Common myeloid progenitor, CD34-positive (primary cell): ENCODE measurements around the gene MESP1.

ENCODE experiments used
- CTCF ChIA-PET: fragments of 350-600 bp; sonication (Branson Sonifier 250); formaldehyde crosslinking; loops from one replicate; lab custom pipeline; 2021; ENCODE audit warnings: antibody characterized with exemption; lab: Charles Lee
- POLR2A ChIA-PET: fragments of 350-600 bp; sonication (Branson Sonifier 250); formaldehyde crosslinking; loops from one replicate; lab custom pipeline; 2021; ENCODE audit warnings: antibody characterized with exemption; lab: Charles Lee
- DNase-seq, 3 donors: peaks; one replicate each; pipeline versions ENCODE4 v3.0.0 to v3.0.0-alpha.2; 2013
- H3K27ac ChIP-seq, 2 experiments: 1 replicate in 1 of 2; 2 replicates in 1 of 2; pipeline ENCODE4 v1.7.0; 2013; ENCODE audit warnings: inconsistent platforms in 2 of 2, low read length in 2 of 2, mild to moderate bottlenecking in 2 of 2, low read depth in 1 of 2, moderate library complexity in 1 of 2; ENCODE audit not compliant: severe bottlenecking in 2 of 2, insufficient read depth in 1 of 2, poor library complexity in 1 of 2
- H3K27me3 ChIP-seq, 5 experiments: replicated peaks in 2 of 5; 1 replicate in 3 of 5; 2 replicates in 2 of 5; pipeline versions ENCODE4 v1.6.1 to v1.7.0; 2013; ENCODE audit warnings: low read length in 4 of 5, mild to moderate bottlenecking in 2 of 5, moderate library complexity in 2 of 5, inconsistent platforms in 1 of 5; ENCODE audit not compliant: insufficient read depth in 5 of 5, control insufficient read depth in 4 of 5
- H3K36me3 ChIP-seq, 4 experiments: 1 replicate in 2 of 4; 2 replicates in 2 of 4; pipeline versions ENCODE4 v1.6.1 to v1.7.0; 2013; ENCODE audit warnings: low read length in 3 of 4, control low read depth in 1 of 4, mild to moderate bottlenecking in 1 of 4; ENCODE audit not compliant: control insufficient read depth in 4 of 4, insufficient read depth in 4 of 4
- H3K4me1 ChIP-seq, 4 experiments: 1 replicate in 3 of 4; 2 replicates in 1 of 4; pipeline versions ENCODE4 v1.6.1 to v1.7.1; 2013; ENCODE audit warnings: low read length in 3 of 4, mild to moderate bottlenecking in 3 of 4, control low read depth in 1 of 4, inconsistent platforms in 1 of 4, moderate library complexity in 1 of 4; ENCODE audit not compliant: control insufficient read depth in 4 of 4, insufficient read depth in 4 of 4; ENCODE audit errors: control extremely low read depth in 1 of 4
- H3K4me3 ChIP-seq, 7 experiments: 1 replicate in 4 of 7; 2 replicates in 3 of 7; pipeline versions ENCODE4 v1.5.1 to v1.7.0; 2013; ENCODE audit warnings: mild to moderate bottlenecking in 7 of 7, low read length in 6 of 7, moderate library complexity in 6 of 7, inconsistent platforms in 2 of 7, low read depth in 2 of 7, control low read depth in 1 of 7; ENCODE audit not compliant: insufficient read depth in 4 of 7, control insufficient read depth in 1 of 7; ENCODE audit errors: extremely low read depth in 1 of 7
- H3K9me3 ChIP-seq, 5 experiments: 1 replicate in 4 of 5; 2 replicates in 1 of 5; pipeline versions ENCODE4 v1.6.1 to v1.7.1; 2013; ENCODE audit warnings: low read length in 4 of 5, mild to moderate bottlenecking in 2 of 5, inconsistent platforms in 1 of 5, low read depth in 1 of 5, moderate library complexity in 1 of 5; ENCODE audit not compliant: control insufficient read depth in 4 of 5, insufficient read depth in 2 of 5; ENCODE audit errors: control extremely low read depth in 1 of 5
- WGBS: methylation state at CpG from one replicate; pipeline ENCODE4 v1.1.5; 2013; ENCODE audit not compliant: insufficient coverage; 5-methylcytosine and 5-hydroxymethylcytosine counted together

MESP1 gene

DNA sequence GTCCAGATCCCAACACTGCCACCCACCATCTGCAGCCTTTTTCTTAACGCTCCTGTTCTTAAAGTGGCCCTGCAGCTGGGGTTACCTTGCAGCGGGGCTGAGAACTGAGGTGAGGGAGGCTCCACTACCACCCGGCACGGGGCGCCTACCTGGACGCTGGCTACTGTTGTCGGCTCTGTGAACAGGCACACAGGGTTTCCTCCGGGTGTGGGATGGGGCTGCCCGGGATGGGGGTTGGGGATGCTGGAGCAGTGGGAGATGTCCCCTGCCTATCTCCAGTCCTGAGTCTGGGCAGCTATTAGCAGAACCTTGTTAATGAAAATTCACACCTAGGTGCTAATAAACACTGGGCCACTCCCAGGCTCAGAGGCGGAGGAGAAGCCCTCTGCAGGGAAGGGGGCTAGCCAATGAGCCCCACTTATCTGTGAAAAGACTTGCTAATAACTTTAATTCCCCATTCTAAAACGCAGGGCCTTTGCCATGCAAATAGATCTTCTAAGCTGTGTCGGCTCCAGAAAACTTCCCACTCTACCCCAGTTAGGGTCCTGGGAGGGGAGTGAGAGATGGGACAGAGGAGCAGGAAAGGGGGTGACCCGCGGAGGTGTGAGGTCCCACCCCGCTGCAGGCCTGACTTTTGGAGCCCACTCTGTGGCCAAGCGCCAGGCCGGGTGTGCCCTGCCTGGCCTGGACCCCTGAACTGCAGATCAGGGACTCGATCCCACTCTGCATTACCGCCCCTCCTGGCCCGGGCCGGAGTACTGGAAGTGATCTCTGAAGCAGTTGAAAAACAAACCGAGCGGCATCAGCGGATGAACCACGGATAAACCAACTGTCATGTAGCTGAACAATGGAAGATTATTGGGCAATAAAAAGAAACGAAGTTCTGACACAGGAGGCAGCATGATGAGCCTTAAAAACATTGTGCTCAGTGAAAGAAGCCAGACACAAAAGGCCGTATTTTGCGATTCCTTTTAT, 3.1 kb downstream of the MESP1 start:
- Histone ChIP-seq H3K4me1 (peaks cover 0 to 19% (median 14%) of the 10 kb centered on the region in 4 experiments), H3K4me3 (no peak overlapping the region), H3K36me3 (no peaks in the 10 kb centered on the region), H3K27ac (no peak overlapping the region), H3K9me3 (no peaks in the 10 kb centered on the region), H3K27me3 (peaks cover 0 to 2% (median 0%) of the 10 kb centered on the region in 5 experiments)
- POLR2A ChIA-PET, result interaction anchor here (0.6 kb wide), 1 partner anchor 22 kb away, joined by 3 read pairs; no protein-coding TSS in a partner anchor
- CTCF ChIA-PET, result interaction anchor here (1.1 to 1.6 kb wide), 3 partner anchors 13 to 128 kb away, joined by 3 to 6 read pairs (median 4); no protein-coding TSS in a partner anchor
- DNase-seq, result no peak
- 89% methylated on average over 21 of the region's 28 CpGs for WGBS

DNA sequence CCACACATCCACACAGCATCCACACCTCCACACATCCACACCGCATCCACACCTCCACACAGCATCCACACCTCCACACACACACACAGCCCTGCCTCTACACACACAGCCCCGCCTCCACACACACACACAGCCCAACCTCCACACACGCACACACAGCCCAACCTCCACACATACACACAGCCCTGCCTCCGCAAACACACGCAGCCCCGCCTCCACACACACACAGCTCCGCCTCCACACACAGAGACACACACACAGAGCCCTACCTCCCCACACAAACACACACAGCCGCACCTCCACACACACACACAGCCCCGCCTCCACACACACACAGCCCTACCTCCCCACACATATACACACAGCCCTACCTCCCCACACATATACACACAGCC, 4.7 kb downstream of the MESP1 start:
- Histone ChIP-seq H3K9me3 (no peaks in the 10 kb centered on the region), H3K36me3 (no peaks in the 10 kb centered on the region), H3K27me3 (peaks cover 0 to 2% (median 0%) of the 10 kb centered on the region in 5 experiments), H3K4me3 (no peak overlapping the region), H3K27ac (no peak overlapping the region), H3K4me1 (peaks cover 0 to 18% (median 12%) of the 10 kb centered on the region in 4 experiments)
- no CpG with 5 or more reads among the region's 9 CpGs for WGBS
- ChIA-PET CTCF (interaction anchor here (1.5 kb wide), 1 partner anchor 129 kb away, joined by 6 read pairs; no protein-coding TSS in a partner anchor), POLR2A (no interaction called here)
- no peak for DNase-seq

- WGBS, result no CpG with 5 or more reads among the region's 1 CpG
- H3K27ac ChIP-seq, result no peak overlapping the region
- H3K4me1 ChIP-seq, result peaks cover 0 to 15% (median 8%) of the 10 kb centered on the region in 4 experiments
- no peak for DNase-seq
- H3K4me3 ChIP-seq, result no peak overlapping the region
- no peaks in the 10 kb centered on the region for H3K36me3 ChIP-seq
- CTCF ChIA-PET, result interaction anchor here (0.9 kb wide), 1 partner anchor 19 kb away, joined by 3 read pairs; no protein-coding TSS in a partner anchor
- H3K9me3 ChIP-seq, result no peaks in the 10 kb centered on the region
- peaks cover 0 to 2% (median 0%) of the 10 kb centered on the region in 5 experiments for H3K27me3 ChIP-seq
- POLR2A ChIA-PET, result no interaction called here
Observed at GRCh38 chr15:89745768-89746167, 5.3 kb downstream of the MESP1 start.

- CTCF ChIA-PET, result interaction anchor here (0.9 to 5.8 kb wide), 2 partner anchors 19 to 142 kb away, joined by 3 to 36 read pairs; no protein-coding TSS in a partner anchor
- POLR2A ChIA-PET, result no interaction called here
- Histone ChIP-seq H3K27me3 (peaks cover 0 to 2% (median 0%) of the 10 kb centered on the region in 5 experiments), H3K9me3 (no peaks in the 10 kb centered on the region), H3K27ac (no peak overlapping the region), H3K4me1 (peaks cover 0 to 10% (median 5%) of the 10 kb centered on the region in 4 experiments), H3K36me3 (no peaks in the 10 kb centered on the region), H3K4me3 (no peak overlapping the region)
- no peak for DNase-seq
- 92% methylated on average over 5 of the region's 13 CpGs for WGBS
Observed at GRCh38 chr15:89745131-89745530, 5.9 kb downstream of the MESP1 start.

DNA sequence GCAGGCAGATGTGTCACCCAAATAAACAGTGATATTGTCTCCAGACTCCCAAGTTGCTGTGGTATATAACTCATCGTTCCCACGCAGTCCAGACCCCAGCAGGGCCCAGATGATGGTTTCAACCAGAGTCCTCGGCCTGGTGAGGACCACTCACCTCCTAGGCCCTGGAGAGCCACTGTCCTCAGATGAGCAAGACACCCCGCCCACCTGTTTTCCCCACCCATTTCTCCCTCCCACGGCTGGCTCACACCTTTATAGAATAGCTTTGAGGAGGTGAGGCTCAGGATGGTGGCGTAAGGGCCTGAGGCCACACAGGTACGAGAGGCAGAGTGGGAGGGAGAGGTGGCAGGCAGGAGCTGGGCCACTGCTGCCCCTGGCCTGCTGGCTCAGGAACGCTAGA, 7.5 kb downstream of the MESP1 start:
- H3K27me3 ChIP-seq, result no peaks in the 10 kb centered on the region
- 96% methylated on average over 6 of the region's 8 CpGs for whole genome bisulfite sequencing
- peaks cover 0 to 6% (median 1%) of the 10 kb centered on the region in 4 experiments for H3K4me1 ChIP-seq
- no peak overlapping the region for H3K27ac ChIP-seq
- ChIA-PET CTCF (interaction anchor here (0.6 to 5.8 kb wide), 4 partner anchors 97 to 478 kb away, joined by 3 to 36 read pairs (median 4); no protein-coding TSS in a partner anchor), POLR2A (no interaction called here)
- H3K36me3 ChIP-seq, result no peaks in the 10 kb centered on the region
- no peak for DNase-seq
- H3K9me3 ChIP-seq, result no peaks in the 10 kb centered on the region
- H3K4me3 ChIP-seq, result no peak overlapping the region

- ChIA-PET POLR2A (interaction anchor here (0.6 kb wide), 1 partner anchor 121 kb away, joined by 4 read pairs; no protein-coding TSS in a partner anchor), CTCF (interaction anchor here (0.6 to 5.8 kb wide), 6 partner anchors 17 to 478 kb away, joined by 3 to 36 read pairs (median 4); no protein-coding TSS in a partner anchor)
- Histone ChIP-seq H3K4me1 (peaks cover 0 to 6% (median 1%) of the 10 kb centered on the region in 4 experiments), H3K36me3 (no peaks in the 10 kb centered on the region), H3K4me3 (no peak overlapping the region), H3K27me3 (no peaks in the 10 kb centered on the region), H3K9me3 (no peaks in the 10 kb centered on the region), H3K27ac (no peak overlapping the region)
- DNase-seq, result no peak
- WGBS, result 94% methylated on average over 8 of the region's 8 CpGs
Observed at GRCh38 chr15:89743011-89743410, 8.0 kb downstream of the MESP1 start.
